Measurements from ENCODE around the gene ASAP3. TPM values are rescaled to one million over a fixed set of nuclear protein-coding genes. Genes with fewer than 3 reads are reported as not detected.

The ASAP3 gene
- total and polyA plus RNA-seq, 10 donors: 2.9 to 13.8 (median 9.0) TPM

DNA sequence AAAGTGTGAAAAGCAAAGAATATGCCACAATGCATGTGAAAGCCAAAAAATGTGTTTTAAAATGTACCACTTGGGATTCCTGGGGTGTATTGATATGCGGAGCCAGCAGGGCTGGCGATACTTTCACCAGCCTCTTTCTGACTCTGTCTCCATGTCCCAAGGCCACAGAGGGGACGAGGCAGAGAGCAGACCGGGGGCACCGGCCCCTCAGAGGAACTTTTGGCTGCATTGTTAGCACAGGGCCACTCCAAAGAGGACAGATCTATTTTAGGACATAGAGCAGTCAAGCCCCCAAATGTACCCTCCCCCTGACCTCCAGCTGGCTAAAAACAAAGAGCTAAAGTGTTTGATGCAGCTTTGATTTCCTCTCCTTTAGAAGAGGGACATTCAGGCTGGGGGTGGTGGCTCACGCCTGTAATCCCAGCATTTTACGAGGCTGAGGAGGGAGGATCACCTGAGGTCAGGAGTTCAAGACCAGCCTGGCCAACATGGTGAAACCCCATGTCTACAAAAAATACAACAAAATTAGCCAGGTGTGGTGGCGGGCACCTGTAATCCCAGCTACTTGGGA lies 88.7 kb downstream of the ASAP3 start:
- Histone ChIP-seq H3K27ac (peak overlapping the region; percentile 69 to 89 (median 78)), H3K4me1 (peaks cover 0 to 33% (median 16%) of the 10 kb centered on the region in 6 donors), H3K27me3 (replicated peaks in 1 of 7) (peaks cover 0 to 6% (median 0%) of the 10 kb centered on the region in 7 donors), H3K9me3 (no peaks in the 10 kb centered on the region), H3K4me3 (peak overlapping the region in 1 of 8 donors; percentile 0), H3K36me3 (no peaks in the 10 kb centered on the region)
- 56 to 69% (median 62%) methylated on average over 8 of the region's 8 CpGs for WGBS, 5 donors
- no peak for DNase-seq
- TF ChIP-seq POLR2AphosphoS5 (IDR thresholded peaks at IDR 0.05): no peak
- intact Hi-C loops (cut with DNase I; ENCODE audit: low total_unique reads): no loop called here

DNA sequence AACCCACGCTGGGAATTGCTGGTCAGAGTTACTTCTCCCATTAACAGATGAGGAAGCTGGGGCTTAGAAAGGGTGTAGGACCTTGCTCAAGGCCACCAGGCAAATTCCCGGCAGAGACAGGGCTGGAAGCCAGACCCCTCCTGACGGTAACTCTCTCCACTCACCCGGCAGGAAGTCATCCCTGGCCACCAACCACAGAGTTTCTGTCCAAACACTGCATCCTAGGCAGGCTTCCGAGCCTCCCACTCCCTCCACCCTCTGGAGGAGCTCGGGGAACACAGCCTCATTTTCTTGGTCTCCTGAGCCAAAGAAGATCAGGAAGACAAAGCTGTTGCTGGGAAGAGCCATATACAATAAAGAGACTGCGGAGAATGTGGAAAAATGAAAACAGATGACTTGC lies 89.3 kb downstream of the ASAP3 start:
- peaks cover 0 to 33% (median 16%) of the 10 kb centered on the region in 6 donors for H3K4me1 ChIP-seq
- DNase-seq: peak; percentile 82
- TF ChIP-seq, protein P1, sequence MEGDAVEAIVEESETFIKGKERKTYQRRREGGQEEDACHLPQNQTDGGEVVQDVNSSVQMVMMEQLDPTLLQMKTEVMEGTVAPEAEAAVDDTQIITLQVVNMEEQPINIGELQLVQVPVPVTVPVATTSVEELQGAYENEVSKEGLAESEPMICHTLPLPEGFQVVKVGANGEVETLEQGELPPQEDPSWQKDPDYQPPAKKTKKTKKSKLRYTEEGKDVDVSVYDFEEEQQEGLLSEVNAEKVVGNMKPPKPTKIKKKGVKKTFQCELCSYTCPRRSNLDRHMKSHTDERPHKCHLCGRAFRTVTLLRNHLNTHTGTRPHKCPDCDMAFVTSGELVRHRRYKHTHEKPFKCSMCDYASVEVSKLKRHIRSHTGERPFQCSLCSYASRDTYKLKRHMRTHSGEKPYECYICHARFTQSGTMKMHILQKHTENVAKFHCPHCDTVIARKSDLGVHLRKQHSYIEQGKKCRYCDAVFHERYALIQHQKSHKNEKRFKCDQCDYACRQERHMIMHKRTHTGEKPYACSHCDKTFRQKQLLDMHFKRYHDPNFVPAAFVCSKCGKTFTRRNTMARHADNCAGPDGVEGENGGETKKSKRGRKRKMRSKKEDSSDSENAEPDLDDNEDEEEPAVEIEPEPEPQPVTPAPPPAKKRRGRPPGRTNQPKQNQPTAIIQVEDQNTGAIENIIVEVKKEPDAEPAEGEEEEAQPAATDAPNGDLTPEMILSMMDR (IDR thresholded peaks at IDR 0.05 in 8 of 11, conservative IDR thresholded peaks at IDR 0.05 in 3 of 11): peak in 1 of 11 experiments; percentile 7
- no peak for TF ChIP-seq POLR2A (IDR thresholded peaks at IDR 0.05)
- TF ChIP-seq POLR2AphosphoS5 (IDR thresholded peaks at IDR 0.05): peak; percentile 47 to 82 (median 76)
- peak overlapping the region; percentile 69 to 89 (median 78) for H3K27ac ChIP-seq
- H3K27me3 ChIP-seq (replicated peaks in 1 of 7): peaks cover 0 to 6% (median 0%) of the 10 kb centered on the region in 7 donors
- intact Hi-C loops (cut with DNase I; ENCODE audit: low total_unique reads): no loop called here
- no peaks in the 10 kb centered on the region for H3K36me3 ChIP-seq
- peak overlapping the region in 1 of 8 donors; percentile 0 for H3K4me3 ChIP-seq
- 37 to 63% (median 44%) methylated on average over 7 of the region's 7 CpGs for WGBS, 5 donors
- no peaks in the 10 kb centered on the region for H3K9me3 ChIP-seq

DNA sequence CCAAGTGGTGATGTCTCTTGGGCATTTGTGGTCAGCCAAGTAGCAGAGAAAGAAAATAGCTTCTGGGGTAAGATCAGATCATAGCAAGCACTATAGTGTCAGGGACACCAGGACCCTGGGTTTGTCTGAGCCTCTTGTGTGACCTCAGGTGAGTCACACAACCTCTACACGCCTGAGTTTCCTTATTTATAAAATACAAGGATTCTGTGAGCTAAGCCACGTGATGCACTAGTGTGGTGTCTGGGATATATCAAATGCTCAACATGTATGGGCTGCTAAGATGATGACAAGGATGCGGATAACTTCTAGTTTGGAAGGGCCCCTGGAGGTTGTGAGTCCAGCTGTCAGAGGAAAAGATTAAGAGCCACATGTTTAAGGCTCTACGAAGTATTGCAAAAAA lies 89.8 kb downstream of the ASAP3 start:
- intact Hi-C loops (cut with DNase I; ENCODE audit: low total_unique reads): no loop called here
- 49 to 78% (median 72%) methylated on average over 4 of the region's 4 CpGs for WGBS, 5 donors
- no peak for DNase-seq

DNA sequence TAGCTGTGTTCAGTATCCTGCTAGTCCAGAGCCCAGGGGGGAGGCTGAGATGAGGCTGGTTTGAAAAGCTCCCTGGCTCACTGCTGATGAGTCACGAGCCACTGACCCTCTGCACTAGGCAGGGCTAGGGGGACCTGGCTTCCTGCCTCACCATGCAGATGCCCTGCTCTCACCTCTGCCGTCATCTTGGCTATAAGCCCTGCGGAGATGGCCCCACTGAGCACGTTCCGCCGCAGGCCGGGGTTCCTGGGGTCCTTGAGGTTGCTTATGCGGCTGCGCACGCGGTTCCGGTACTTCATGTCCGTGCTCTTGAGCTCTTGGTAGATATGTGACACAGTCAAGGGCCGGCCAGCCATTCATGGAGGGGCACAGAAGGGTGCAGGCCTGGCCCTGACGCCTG lies 90.3 kb downstream of the ASAP3 start:
- DNase-seq: peak; percentile 87
- peaks cover 0 to 33% (median 16%) of the 10 kb centered on the region in 6 donors for H3K4me1 ChIP-seq
- intact Hi-C loops (cut with DNase I; ENCODE audit: low total_unique reads): no loop called here

More for the DNA sequence above, 89.8 kb downstream of the ASAP3 start:
- peak overlapping the region; percentile 69 to 89 (median 78) for H3K27ac ChIP-seq
- H3K9me3 ChIP-seq: no peaks in the 10 kb centered on the region
- peaks cover 0 to 33% (median 16%) of the 10 kb centered on the region in 6 donors for H3K4me1 ChIP-seq
- no peak overlapping the region for H3K4me3 ChIP-seq
- TF ChIP-seq POLR2AphosphoS5 (IDR thresholded peaks at IDR 0.05) (no peak), POLR2A (IDR thresholded peaks at IDR 0.05) (no peak)
- TF ChIP-seq, protein P1 (IDR thresholded peaks at IDR 0.05 in 8 of 11, conservative IDR thresholded peaks at IDR 0.05 in 3 of 11): no peak
- peaks cover 0 to 6% (median 0%) of the 10 kb centered on the region in 7 donors for H3K27me3 ChIP-seq (replicated peaks in 1 of 7)
- no peaks in the 10 kb centered on the region for H3K36me3 ChIP-seq

More for the DNA sequence above, 90.3 kb downstream of the ASAP3 start:
- peak overlapping the region in 7 of 8 donors; percentile 69 to 89 (median 79) for H3K27ac ChIP-seq
- no peaks in the 10 kb centered on the region for H3K36me3 ChIP-seq
- WGBS, 5 donors: 72 to 86% (median 85%) methylated on average over 10 to 15 of the region's 15 CpGs
- no peak overlapping the region for H3K4me3 ChIP-seq
- TF ChIP-seq POLR2AphosphoS5 (IDR thresholded peaks at IDR 0.05): peak; percentile 84 to 88 (median 85)
- TF ChIP-seq, protein P1 (IDR thresholded peaks at IDR 0.05 in 8 of 11, conservative IDR thresholded peaks at IDR 0.05 in 3 of 11): no peak
- H3K27me3 ChIP-seq (replicated peaks in 1 of 7): peaks cover 0 to 6% (median 0%) of the 10 kb centered on the region in 7 donors
- no peaks in the 10 kb centered on the region for H3K9me3 ChIP-seq
